Activated gamma-delta T cell treated with anti-CD3 and anti-CD28 coated beads, Interleukin-2, amount 50 U/mL, for 16 hours (primary cell): ENCODE results near the gene ZDBF2.
"Not testable (repeated sequence)": the region's sequence is repeated elsewhere in the genome, so short reads cannot be mapped to it uniquely, and the experiment has no call there.

ENCODE experiments used
- DNase-seq: peaks from one replicate; pipeline ENCODE4 v3.0.0-alpha.2; 2020; ENCODE audit warnings: low read depth

The ZDBF2 gene

GRCh38 chr2:206274434-206275311 is at the start of gene ZDBF2:
TSS of gene ZDBF2 (plus strand) at chr2:206274663. CDS start at chr2:206281850, 7,187 bp downstream.
- DNase-seq: peak; percentile 4

- no peak for DNase-seq
Measured at GRCh38 chr2:206225435-206226232, 48.8 kb upstream of the ZDBF2 start.

GRCh38 chr2:206228636-206229035 is 45.8 kb upstream of the ZDBF2 start:
- not testable (repeated sequence) for DNase-seq

GRCh38 chr2:206229642-206230041 is 44.8 kb upstream of the ZDBF2 start:
- no peak for DNase-seq

GRCh38 chr2:206230060-206230762 is 44.3 kb upstream of the ZDBF2 start:
- DNase-seq: no peak

GRCh38 chr2:206231669-206232286 is 42.7 kb upstream of the ZDBF2 start:
- no peak for DNase-seq

- DNase-seq: no peak
Measured at GRCh38 chr2:206232287-206233035, 42.0 kb upstream of the ZDBF2 start.

- DNase-seq: no peak
Measured at GRCh38 chr2:206239157-206239556, 35.3 kb upstream of the ZDBF2 start.

GRCh38 chr2:206240327-206240726 is 34.1 kb upstream of the ZDBF2 start:
- no peak for DNase-seq

GRCh38 chr2:206241736-206242135 is 32.7 kb upstream of the ZDBF2 start:
- DNase-seq: no peak

- DNase-seq: no peak
Measured at GRCh38 chr2:206245265-206245672, 29.2 kb upstream of the ZDBF2 start.

GRCh38 chr2:206250041-206250897 is 24.2 kb upstream of the ZDBF2 start:
- no peak for DNase-seq

GRCh38 chr2:206253125-206253776 is 21.2 kb upstream of the ZDBF2 start:
- no peak for DNase-seq

- DNase-seq: no peak
Measured at GRCh38 chr2:206253777-206254166, 20.7 kb upstream of the ZDBF2 start.

- DNase-seq: no peak
Measured at GRCh38 chr2:206255003-206255402, 19.5 kb upstream of the ZDBF2 start.

GRCh38 chr2:206256706-206257205 is 17.7 kb upstream of the ZDBF2 start:
- DNase-seq: no peak

GRCh38 chr2:206257350-206257749 is 17.1 kb upstream of the ZDBF2 start:
- no peak for DNase-seq

GRCh38 chr2:206257861-206258260 is 16.6 kb upstream of the ZDBF2 start:
- DNase-seq: no peak

GRCh38 chr2:206258615-206259014 is 15.8 kb upstream of the ZDBF2 start:
- not testable (repeated sequence) for DNase-seq
